Middle frontal gyrus (tissue), 1 donor: ENCODE data around the gene KYNU.
"Not testable (repeated sequence)": the region's sequence is repeated elsewhere in the genome, so short reads cannot be mapped to it uniquely, and the experiment has no call there.

Experiments used
- DNase-seq: peaks from one replicate; pipeline ENCODE4 v3.0.0-alpha.2; 2015; ENCODE audit warnings: low spot score; ENCODE audit errors: extremely low spot score

The KYNU gene

DNA sequence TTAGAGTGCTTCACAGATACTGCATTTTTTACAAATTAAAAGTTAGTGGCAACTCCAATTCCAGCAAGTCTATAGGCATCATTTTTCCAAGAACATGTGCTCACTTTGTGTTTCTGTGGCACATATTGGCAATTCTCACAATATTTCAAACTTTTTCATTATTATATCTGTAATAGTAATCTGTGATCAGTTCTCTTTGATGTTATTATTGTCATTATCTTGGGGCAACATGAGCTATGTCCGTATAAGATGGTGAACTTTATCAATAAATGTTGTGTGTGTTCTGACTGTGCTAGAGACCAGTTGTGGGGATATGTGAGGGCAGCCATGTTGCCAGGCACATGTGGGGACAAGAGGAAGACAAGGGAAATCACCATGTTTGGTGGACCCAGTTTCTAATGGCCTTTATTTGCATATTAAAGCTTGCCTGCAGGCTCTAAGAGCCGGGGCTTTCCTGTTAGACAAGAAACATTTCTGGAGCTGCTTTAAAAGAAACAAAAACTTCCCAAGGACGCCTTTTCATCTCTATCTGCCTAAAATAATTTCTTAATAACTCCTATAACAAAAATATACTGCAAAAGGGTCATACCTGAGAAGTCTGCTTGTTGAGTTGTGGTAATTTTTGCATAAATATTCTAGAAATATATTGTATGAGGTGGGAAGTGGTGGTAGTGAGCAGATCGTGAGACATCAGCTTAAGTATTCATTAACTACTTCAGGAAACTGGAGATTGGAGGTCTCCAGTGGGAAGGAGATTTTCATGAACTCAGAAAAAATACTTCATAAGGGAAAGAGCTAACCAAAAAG, 37.2 kb downstream of the KYNU start:
- no peak for DNase-seq

DNA sequence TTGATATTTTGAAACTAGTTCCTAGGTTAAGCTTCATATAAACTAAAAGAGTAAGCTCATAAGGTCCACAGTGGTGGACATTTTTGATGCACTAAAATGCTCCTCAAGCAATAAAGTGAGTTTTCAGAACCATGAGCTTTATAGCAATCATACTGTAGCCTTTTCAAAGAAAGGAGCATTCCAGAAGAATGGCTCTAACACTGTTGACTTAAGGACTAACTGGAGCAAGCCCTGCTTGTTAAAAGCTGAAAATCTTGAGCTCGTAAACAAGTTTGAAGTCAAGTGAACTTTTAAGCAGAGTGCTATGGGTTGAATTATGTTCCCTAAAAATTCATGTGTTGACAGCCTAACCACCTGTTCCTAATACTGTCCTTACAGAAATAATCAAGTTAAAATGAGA, 38.0 kb downstream of the KYNU start:
- no peak for DNase-seq

GRCh38 chr2:142918624-142919023, 41.2 kb downstream of the KYNU start:
- no peak for DNase-seq

GRCh38 chr2:142920571-142920970, 43.1 kb downstream of the KYNU start:
- DNase-seq, result no peak

DNA sequence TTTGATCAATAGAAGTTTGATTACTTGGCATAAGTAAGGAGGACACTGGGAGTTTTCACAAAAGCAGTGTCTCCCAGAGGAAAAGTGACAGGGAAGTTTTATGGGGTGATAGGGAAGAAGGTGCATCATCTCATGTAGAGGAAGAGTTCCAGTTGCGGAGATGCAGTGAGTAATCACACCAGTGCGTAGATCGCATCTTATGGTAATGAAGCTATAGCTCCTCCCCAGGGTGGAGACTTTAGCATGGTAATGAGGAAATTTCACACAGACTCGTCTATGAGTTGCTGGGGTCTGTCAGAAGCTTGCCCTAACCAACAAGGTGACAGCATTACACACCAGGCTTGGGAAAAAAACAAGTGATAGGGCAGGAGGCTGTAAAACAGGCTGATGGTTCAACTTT, 49.0 kb downstream of the KYNU start:
- DNase-seq, result no peak

GRCh38 chr2:142930835-142931398, 53.5 kb downstream of the KYNU start:
- DNase-seq, result no peak

GRCh38 chr2:142933916-142934315, 56.5 kb downstream of the KYNU start:
- DNase-seq, result no peak

DNA sequence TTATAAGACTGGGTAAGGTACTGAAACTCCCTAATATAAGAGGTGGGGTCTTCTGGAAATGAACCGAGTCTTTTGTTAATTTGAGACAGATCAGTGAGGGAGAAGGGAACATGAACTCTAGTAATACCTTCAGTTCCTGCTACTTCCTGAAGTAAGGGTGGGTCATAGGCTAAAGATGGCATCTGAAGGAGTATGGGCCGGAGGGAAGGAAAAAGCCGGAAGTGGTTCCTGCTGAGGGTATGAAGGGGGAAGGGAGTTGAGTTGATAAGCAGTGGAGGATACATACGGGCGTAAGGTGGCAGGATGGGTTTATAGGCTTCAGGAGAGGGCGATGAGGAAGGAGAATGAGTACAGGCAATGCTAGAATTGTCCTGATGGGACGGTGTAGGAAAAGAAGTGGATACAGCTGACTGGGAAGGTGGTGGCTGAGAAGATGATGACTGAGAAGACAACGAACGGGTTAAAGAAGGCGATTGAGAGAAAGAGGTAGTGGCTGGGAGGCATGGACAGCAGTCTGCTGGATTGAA, 58.2 kb downstream of the KYNU start:
- DNase-seq, result no peak

DNA sequence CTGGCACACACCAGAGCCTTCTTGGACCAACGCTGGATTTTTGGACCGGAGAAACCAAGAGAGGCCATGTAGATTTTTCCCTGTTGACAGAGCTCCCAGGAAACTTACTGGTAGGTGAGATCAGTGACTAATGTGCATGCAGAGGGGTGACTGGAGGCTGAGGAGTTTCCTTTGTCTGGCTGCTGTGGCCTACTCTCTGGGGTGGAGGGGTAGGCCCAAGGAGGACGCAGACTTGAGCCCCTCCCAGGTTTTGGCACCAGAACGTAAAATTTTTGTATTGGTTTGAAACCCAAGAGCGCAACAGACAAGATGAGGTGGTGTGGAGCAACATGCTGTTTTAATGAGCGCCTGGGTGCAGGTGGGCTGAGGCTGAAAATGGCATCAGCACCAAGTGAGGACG, 59.2 kb downstream of the KYNU start:
- no peak for DNase-seq

DNA sequence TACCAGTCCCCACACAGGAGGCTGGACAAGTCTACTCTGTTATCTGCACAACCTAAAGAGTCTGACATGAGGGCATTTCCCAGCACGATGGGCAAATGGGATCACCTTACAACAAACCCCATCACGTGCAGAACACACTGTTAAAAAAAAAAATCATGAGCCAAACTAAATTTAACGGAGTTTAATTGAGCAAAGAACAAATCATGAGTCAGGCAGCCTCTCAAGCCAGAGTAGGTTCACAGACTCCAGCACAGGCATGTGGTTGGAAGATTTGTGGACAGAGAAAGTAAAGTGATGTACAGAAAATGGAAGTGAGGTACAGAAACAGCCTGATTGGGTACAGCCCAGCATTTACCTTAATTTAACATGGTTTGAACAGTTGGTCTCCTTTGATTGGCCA, 59.9 kb downstream of the KYNU start:
- no peak for DNase-seq

GRCh38 chr2:142938240-142938639, 60.8 kb downstream of the KYNU start:
- no peak for DNase-seq

- no peak for DNase-seq
Measured at GRCh38 chr2:142940606-142941223, 63.3 kb downstream of the KYNU start.

GRCh38 chr2:142942690-142943089, 65.2 kb downstream of the KYNU start:
- no peak for DNase-seq

- no peak for DNase-seq
Measured at GRCh38 chr2:142944264-142944663, 66.8 kb downstream of the KYNU start.

GRCh38 chr2:142944721-142945120, 67.3 kb downstream of the KYNU start:
- DNase-seq, result no peak

GRCh38 chr2:142946941-142947340, 69.5 kb downstream of the KYNU start:
- DNase-seq, result no peak

GRCh38 chr2:142948723-142949122, 71.3 kb downstream of the KYNU start:
- not testable (repeated sequence) for DNase-seq

DNA sequence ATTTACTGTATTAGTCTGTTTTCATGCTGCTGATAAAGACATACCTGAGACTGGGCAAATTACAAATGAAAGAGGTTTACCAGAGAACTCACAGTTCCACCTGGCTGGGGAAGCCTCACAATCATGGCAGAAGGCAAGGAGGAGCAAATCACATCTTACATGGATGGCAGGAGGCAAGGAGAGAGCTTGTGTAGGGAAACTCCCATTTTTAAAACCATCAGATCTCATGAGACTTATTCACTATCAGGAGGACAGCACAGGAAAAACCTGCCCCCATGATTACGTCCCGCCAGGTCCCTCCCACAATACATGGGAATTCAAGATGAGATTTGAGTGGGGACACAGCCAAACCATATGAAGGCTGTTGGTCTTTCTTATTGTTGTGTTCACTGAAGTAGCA, 72.9 kb downstream of the KYNU start:
- DNase-seq, result not testable (repeated sequence)

- DNase-seq, result no peak
Measured at GRCh38 chr2:142951190-142952007, 73.9 kb downstream of the KYNU start.

GRCh38 chr2:142952018-142952417, 74.6 kb downstream of the KYNU start:
- no peak for DNase-seq

DNA sequence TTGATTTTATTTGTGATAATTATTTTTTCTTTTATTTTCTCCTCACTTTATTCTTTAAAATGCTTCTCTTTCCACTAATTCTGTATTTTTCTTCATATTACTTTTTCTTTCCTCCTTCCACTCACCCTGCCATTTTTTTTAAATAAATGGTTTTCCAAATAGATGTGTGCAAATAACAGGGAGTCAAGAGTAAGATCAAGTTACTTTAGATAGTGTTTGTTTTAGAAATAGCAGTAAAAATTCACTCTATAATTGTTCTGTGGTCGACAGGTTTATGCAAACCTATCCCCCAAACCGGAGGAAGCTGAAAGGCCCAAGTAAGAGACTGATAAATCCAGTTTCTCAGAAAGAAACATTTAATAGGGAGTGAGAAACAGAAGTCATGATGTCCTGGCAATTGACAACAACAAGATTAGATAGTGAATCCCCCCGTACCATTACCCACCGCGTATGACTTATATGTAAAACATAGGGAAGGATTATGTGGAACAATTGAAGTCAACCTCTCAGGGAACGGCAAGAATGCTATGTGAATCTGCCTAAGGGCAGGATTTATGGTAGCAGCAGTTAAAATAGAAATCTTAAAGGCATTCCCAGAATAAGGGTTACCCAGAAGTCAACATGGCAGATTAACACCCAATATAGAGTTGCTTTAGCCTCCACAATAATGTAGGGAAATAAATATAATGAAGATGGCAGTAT, 75.5 kb downstream of the KYNU start:
- no peak for DNase-seq
